Thoracic aorta endothelial cell (primary cell): Measurements from ENCODE around the gene ALDOC. TPM values are rescaled to one million over a fixed set of nuclear protein-coding genes. Genes with fewer than 3 reads are reported as not detected.

Source experiments
- total RNA-seq: library from RNA; depleted of rRNA; stranded (reverse); fragments of >200 nt; gene quantifications from 2 replicates; pipeline ENCODE4 v1.2.3, GENCODE V29; 2012

The ALDOC gene
- total RNA-seq = 17.7 and 23.4 TPM in 2 replicates

DNA sequence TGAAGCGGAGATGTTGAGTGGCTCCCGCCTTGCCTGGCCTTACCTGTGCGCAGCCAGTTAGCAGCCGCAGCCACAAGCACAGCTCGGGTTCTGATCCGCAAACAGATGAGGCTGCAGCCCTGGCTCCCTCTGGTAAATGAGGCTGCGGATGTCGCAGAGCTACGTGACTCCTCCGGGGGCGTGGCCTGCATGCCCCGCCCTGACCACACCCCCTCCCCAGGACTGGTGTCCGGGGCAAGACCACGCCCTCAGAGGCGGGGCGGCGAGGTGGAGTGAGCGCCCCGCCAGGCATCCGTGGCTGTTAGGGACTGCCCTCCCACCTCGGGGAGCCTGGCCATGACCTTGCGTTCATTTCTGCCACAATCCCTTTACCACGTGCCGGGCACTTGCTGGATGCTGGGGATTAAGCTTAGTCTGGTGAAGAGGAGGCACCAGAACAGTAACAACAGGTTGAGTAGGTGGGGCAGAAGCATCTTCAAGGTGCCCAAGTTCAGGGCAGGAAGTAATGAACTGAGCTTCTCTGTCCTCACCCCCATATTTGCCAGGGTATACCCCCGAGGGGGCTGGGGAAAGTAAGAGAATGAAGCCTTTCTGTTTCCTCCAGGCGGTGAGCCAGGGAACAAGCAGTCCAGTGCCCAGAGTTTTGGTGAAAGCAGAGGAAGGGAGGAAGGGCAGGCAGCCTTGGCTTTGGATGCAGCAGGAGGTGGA, at the start of gene ALDOC:
ALDOC (minus strand) TSS at position 138 of the 708 bp plus-strand sequence. CDS start 1,363 bp downstream, outside the sequence.

DNA sequence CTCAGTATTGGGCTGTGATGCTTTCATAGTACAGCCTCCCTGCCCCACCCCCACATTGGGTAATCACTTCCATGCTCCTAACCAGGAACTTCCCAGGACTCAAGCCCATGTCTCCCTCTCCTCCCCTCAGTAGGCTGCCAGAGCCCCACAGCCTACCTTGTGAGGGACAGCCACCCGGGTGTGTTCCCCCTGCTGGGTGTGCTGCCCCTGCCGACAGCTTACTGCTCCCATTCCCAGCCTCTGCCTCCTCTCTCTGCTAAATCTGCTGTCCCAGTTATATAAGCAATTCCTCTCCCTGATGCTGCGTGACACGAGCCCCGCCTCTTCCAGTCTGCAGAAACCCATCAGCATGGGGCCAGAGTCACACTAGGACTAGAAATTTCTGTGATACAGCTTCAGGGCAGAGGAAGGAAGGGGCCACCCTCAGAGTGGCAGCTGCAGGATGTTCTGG, 37.3 kb upstream of the ALDOC start, which contains the start of gene RSKR:
RSKR (minus strand) TSS at position 255 of the 451 bp plus-strand sequence; CDS start at position 231, 24 bp downstream.

DNA sequence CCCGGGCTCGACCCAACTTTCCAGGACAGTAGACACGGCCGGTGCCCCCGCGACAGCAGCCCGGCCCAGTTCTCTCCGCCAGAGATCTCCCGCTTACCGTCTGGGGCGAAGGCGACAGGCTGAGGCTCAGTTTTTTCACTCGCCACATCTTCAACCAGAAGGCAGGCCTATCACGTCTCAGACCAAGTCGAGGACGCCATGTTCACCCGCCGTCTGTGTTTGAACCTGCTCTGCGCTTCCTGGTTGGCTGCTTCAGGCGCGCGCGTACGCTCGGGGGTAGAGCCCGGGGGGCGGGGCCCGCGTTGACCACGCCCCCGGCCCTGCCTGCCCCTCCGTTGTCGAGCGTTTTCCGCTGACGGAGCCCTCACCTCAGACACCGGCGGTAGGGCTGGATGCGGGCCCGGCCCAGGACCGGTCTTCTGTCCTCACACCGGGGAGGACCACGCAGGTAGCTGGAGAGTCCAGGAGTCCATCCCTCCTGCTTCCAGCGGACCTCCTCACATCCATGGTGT, 22.2 kb upstream of the ALDOC start, which contains the start of gene SPAG5:
SPAG5 (minus strand) TSS at position 227 of the 512 bp plus-strand sequence; CDS start at position 148, 79 bp downstream.

DNA sequence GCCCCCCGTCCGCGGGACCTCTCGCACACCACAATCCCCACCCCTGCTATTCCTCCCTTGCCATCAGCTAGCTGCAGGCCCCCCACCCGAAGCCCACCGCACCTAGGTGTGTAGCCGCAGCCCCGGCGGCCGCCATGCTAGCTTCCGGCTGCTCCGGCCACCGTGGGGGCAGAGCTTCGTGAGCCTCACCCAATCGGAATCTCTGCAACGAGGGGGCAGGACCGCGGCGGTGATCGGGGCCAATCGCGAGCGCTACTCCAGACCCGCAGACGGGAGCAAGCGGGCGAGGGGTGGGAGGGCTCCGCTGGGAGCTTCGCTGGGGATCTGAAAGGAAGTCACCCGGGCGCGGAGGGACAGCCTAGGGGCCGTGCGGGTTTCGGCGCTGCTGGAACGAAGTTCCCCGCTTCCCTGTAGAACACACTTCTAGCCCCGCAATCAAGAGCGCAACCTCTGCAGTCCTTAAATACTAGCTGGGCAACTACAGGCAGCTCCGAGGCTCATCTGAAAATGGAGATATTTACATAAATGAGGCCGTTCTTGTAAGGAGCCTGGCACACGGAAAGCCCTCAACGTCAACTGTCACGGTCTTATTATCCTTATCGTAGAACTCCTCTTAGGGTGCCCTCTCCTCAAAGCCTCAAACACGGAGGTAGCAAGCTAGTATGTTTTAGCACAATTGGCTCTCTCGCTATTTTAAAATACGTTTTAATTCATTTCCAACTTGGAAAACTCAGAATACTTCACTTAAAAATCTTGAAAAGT, 5.2 kb downstream of the ALDOC start, which contains the start of gene PIGS:
PIGS (minus strand) TSS at position 164 of the 762 bp plus-strand sequence; CDS start at position 136, 28 bp downstream.

GRCh38 chr17:28552176-28552999, 24.3 kb downstream of the ALDOC start, which contains the start of gene UNC119:
UNC119 (minus strand) TSS chr17:28552624; CDS start chr17:28552557, 67 bp downstream.

Other genes starting within 250 kb of the ALDOC start
- gene IFT20, start 241.4 kb downstream of the ALDOC start, total RNA-seq = 39.3 and 52.8 TPM in 2 replicates
- gene TNFAIP1, start 241.1 kb downstream of the ALDOC start, total RNA-seq = 47.9 and 50.8 TPM in 2 replicates
- gene POLDIP2, start 219.4 kb downstream of the ALDOC start, total RNA-seq = 79.1 and 98.4 TPM in 2 replicates
- gene SEBOX, start 211.7 kb downstream of the ALDOC start, total RNA-seq = not detected in 2 replicates
- gene VTN, start 206.6 kb downstream of the ALDOC start, total RNA-seq = 0.07 and 0.13 TPM in 2 replicates
- gene SARM1, start 205.2 kb downstream of the ALDOC start, total RNA-seq = 4.4 and 5.8 TPM in 2 replicates
- gene SLC46A1, start 170.7 kb downstream of the ALDOC start, total RNA-seq = 3.6 and 6.5 TPM in 2 replicates
- gene SLC13A2, start 103.3 kb downstream of the ALDOC start, total RNA-seq = not detected in 2 replicates
- not detected in 2 replicates for gene FOXN1, start 70.5 kb downstream of the ALDOC start, total RNA-seq
- 14.1 and 19.3 TPM in 2 replicates for gene UNC119, start 24.3 kb downstream of the ALDOC start, total RNA-seq
- 43.0 and 62.8 TPM in 2 replicates for gene PIGS, start 5.4 kb downstream of the ALDOC start, total RNA-seq
- gene SPAG5, start 22.1 kb upstream of the ALDOC start, total RNA-seq = 45.1 and 65.0 TPM in 2 replicates
- gene RSKR, start 37.3 kb upstream of the ALDOC start, total RNA-seq = 12.6 and 12.7 TPM in 2 replicates
- 213 TPM in 2 replicates for gene BLTP2, start 68.3 kb upstream of the ALDOC start, total RNA-seq
- 31.2 and 36.7 TPM in 2 replicates for gene SDF2, start 85.0 kb upstream of the ALDOC start, total RNA-seq
- gene SUPT6H, start 85.3 kb upstream of the ALDOC start, total RNA-seq = 55.9 and 65.0 TPM in 2 replicates
- gene PROCA1, start 135.0 kb upstream of the ALDOC start, total RNA-seq = 1.1 and 1.3 TPM in 2 replicates
- 24.9 and 96.6 TPM in 2 replicates for gene RAB34, start 141.0 kb upstream of the ALDOC start, total RNA-seq
- gene RPL23A, start 143.1 kb upstream of the ALDOC start, total RNA-seq = 554 and 645 TPM in 2 replicates
- gene TLCD1, start 149.3 kb upstream of the ALDOC start, total RNA-seq = 0.93 and 1.0 TPM in 2 replicates
- gene NEK8, start 151.9 kb upstream of the ALDOC start, total RNA-seq = 1.1 and 1.5 TPM in 2 replicates
- 24.6 and 27.9 TPM in 2 replicates for gene TRAF4, start 167.1 kb upstream of the ALDOC start, total RNA-seq